ENCODE results near the gene PRKCE.

The PRKCE gene

DNA sequence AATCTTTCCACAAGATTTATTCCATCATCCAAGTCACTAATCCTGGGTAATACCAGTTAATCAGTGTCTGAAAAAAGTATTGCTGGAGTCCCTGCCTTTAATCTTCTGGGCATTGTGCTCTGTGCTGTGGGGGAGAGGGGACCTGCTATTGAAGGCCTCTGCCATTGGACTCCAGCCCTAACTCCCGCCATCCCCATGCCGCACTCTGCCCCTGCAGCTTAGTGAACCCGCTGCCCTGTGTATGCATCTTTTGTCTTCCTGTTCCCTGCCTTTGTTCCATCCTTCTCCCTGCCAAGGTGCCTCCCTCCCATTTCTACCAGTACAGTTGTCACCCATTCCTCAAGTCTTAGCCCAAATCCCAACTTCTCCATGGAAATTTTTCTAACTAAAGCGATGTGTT lies 532.0 kb downstream of the PRKCE start:
- H3K4me3 ChIP-seq (ENCODE audit: low read depth, low read length): no peak overlapping the region

DNA sequence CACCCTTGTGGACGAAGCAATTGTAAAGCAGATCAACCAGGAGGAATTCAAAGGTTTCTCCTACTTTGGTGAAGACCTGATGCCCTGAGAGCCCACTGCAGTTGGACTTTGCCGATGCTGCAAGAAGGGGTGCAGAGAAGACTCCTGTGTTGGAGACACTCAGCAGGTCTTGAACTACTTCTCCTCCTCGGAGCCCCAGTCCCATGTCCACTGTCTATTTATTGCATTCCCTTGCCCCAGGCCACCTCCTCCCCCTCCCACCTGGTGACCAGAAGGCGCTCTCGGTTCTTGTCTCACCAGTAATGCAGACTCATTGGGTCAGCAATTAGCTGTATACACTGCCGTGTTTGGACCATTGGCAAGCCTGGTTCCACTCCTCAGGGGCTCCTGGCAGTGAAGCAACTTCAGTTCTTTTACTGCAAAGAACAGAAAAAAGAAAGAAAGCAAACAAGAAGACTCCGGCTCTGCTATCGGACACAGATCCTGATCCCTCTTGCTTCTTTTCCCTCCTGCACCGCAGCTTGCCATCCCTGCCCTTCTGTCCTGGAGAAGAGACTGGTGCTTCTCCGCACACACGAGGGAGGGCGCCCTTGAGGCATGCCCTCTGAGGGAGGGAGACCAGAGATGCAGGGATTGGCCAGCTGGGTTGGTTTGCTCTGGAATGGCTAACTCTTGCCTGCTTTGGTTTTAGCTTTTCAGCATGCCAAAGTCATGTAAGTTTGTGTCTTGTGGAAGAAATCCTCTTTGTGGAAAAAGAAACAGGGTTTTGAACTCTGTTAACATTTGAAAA lies 533.5 kb downstream of the PRKCE start:
- TF ChIP-seq, protein P1, sequence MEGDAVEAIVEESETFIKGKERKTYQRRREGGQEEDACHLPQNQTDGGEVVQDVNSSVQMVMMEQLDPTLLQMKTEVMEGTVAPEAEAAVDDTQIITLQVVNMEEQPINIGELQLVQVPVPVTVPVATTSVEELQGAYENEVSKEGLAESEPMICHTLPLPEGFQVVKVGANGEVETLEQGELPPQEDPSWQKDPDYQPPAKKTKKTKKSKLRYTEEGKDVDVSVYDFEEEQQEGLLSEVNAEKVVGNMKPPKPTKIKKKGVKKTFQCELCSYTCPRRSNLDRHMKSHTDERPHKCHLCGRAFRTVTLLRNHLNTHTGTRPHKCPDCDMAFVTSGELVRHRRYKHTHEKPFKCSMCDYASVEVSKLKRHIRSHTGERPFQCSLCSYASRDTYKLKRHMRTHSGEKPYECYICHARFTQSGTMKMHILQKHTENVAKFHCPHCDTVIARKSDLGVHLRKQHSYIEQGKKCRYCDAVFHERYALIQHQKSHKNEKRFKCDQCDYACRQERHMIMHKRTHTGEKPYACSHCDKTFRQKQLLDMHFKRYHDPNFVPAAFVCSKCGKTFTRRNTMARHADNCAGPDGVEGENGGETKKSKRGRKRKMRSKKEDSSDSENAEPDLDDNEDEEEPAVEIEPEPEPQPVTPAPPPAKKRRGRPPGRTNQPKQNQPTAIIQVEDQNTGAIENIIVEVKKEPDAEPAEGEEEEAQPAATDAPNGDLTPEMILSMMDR (IDR thresholded peaks at IDR 0.05; ENCODE audit: borderline replicate concordance, insufficient read depth, low read depth, low read length): no peak
- H3K4me3 ChIP-seq (ENCODE audit: low read depth, low read length): no peak overlapping the region

More for the DNA sequence above, 532.0 kb downstream of the PRKCE start:
- TF ChIP-seq, protein P1 (IDR thresholded peaks at IDR 0.05; ENCODE audit: borderline replicate concordance, insufficient read depth, low read depth, low read length): no peak

GRCh38 chr2:46187112-46187618 lies 535.7 kb downstream of the PRKCE start:
- TF ChIP-seq, protein P1 (IDR thresholded peaks at IDR 0.05; ENCODE audit: borderline replicate concordance, insufficient read depth, low read depth, low read length): no peak
- H3K4me3 ChIP-seq (ENCODE audit: low read depth, low read length): no peak overlapping the region

DNA sequence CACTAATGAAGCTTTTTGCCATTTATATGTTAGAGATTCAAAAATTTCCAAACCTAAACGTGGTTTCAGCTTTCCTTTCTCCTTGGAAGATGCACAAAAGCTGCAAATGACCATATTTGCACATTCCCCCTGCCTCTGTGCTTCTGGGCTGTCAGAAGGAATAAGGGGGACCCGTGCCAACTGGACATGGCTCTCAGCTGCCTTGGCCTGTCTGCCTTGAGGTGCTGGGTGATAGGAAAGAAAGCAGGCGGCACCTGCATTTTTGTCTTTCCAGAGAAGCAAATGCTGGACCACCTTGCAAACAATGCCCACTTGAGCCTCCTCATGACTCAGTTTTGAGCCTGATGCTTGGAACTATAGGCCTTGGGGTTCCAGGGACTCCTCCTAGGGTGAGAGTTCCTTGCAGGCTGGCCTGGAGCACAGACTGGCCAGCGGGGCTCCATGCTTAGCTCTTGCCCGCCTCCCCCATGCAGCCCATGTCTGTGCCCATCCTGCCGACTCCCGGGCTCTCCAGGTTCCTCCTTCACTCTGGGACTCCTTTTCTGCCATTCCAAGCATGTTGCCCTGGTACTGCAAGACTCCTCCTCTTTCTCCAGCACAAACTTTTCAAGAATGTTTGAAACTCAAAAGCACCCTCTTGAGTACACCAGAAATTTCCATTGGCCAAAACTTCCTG lies 536.7 kb downstream of the PRKCE start:
- no peak overlapping the region for H3K4me3 ChIP-seq (ENCODE audit: low read depth, low read length)
- TF ChIP-seq, protein P1 (IDR thresholded peaks at IDR 0.05; ENCODE audit: borderline replicate concordance, insufficient read depth, low read depth, low read length): no peak

GRCh38 chr2:46193356-46193755 lies 541.9 kb downstream of the PRKCE start:
- TF ChIP-seq, protein P1 (IDR thresholded peaks at IDR 0.05; ENCODE audit: borderline replicate concordance, insufficient read depth, low read depth, low read length): no peak
- no peak overlapping the region for H3K4me3 ChIP-seq (ENCODE audit: low read depth, low read length)

- no peak overlapping the region for H3K4me3 ChIP-seq (ENCODE audit: low read depth, low read length)
- TF ChIP-seq, protein P1 (IDR thresholded peaks at IDR 0.05; ENCODE audit: borderline replicate concordance, insufficient read depth, low read depth, low read length): no peak
Observed at GRCh38 chr2:46193855-46194254, 542.4 kb downstream of the PRKCE start.
